Measurements from ENCODE around the gene ATXN1L. TPM values are rescaled to one million over a fixed set of nuclear protein-coding genes. Genes with fewer than 3 reads are reported as not detected.

Gene ATXN1L
- polyA plus RNA-seq, 1 of the 3 experiments (the other 2 are of a cell fraction) = 8.0 TPM

DNA sequence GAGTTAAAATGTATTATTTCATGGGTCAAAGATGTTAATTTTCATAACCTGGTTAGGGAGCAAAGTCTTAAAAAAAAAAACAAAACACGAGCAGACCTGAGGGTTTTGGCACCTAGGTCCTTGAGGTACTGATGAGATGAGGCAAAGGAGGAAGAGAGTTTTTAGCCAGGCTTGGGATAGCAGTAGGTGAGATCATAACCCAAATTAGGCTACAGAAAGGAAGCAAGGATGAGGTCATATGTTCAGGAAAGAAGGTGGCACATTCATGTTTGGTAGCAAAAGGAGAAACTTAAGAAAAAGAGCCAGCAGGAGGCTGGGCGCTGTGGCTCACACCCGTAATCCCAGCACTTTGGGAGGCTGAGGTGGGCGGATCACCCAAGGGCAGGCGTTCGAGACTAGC lies 2.8 kb downstream of the ATXN1L start:
- POLR2A ChIA-PET = no interaction called here
- no peak overlapping the region for H2AFZ ChIP-seq (ENCODE audit: low read depth)
- 95% methylated on average over 6 of the region's 6 CpGs for WGBS (ENCODE audit: low lambda C conversion rate)
- no peak overlapping the region for H3K4me2 ChIP-seq
- CTCF ChIA-PET = interaction anchor here (4.0 to 6.3 kb wide), 2 partner anchors 34 kb away, joined by 17 to 33 read pairs; partner anchors contain the start of gene ZNF821
- no peaks in the 10 kb centered on the region for H3K9me2 ChIP-seq
- H3K4me1 ChIP-seq (ENCODE audit: control insufficient read depth in 1 of 2, insufficient read depth in 2 of 2, low read depth in 1 of 2, low read length in 1 of 2) = peaks cover 0 to 7% of the 10 kb centered on the region in 2 experiments; a peak in 2 of 4 replicates
- no peak overlapping the region for H3K27ac ChIP-seq (ENCODE audit: low read depth in 2 of 2, low read length in 1 of 2)
- peaks cover 22% of the 10 kb centered on the region; the same call in 1 of the 2 replicates for H4K20me1 ChIP-seq (ENCODE audit: insufficient read depth)
- H3K36me3 ChIP-seq (replicated peaks in 1 of 2; ENCODE audit: control insufficient read depth in 1 of 2, insufficient read depth in 2 of 2, low read length in 1 of 2) = peaks cover 21 to 54% of the 10 kb centered on the region in 2 experiments
- no peak for TF ChIP-seq GATA2 (CRISPR knock-in tag; IDR thresholded peaks at IDR 0.05)
- no peak for TF ChIP-seq RAD21 (IDR thresholded peaks at IDR 0.05; ENCODE audit: low read length)
- no peak for TF ChIP-seq CHD2 (IDR thresholded peaks at IDR 0.05; ENCODE audit: low read length, partially characterized antibody)
- no peak for TF ChIP-seq SMC3 (IDR thresholded peaks at IDR 0.05; ENCODE audit: low read depth, low read length)
- TF ChIP-seq RCOR1 (IDR thresholded peaks at IDR 0.05; ENCODE audit: low read length) = no peak
- no peak for TF ChIP-seq ELF1 (IDR thresholded peaks at IDR 0.05)
- no peak for TF ChIP-seq FOXJ3 (CRISPR knock-in tag; IDR thresholded peaks at IDR 0.05)
- TF ChIP-seq, protein P1, sequence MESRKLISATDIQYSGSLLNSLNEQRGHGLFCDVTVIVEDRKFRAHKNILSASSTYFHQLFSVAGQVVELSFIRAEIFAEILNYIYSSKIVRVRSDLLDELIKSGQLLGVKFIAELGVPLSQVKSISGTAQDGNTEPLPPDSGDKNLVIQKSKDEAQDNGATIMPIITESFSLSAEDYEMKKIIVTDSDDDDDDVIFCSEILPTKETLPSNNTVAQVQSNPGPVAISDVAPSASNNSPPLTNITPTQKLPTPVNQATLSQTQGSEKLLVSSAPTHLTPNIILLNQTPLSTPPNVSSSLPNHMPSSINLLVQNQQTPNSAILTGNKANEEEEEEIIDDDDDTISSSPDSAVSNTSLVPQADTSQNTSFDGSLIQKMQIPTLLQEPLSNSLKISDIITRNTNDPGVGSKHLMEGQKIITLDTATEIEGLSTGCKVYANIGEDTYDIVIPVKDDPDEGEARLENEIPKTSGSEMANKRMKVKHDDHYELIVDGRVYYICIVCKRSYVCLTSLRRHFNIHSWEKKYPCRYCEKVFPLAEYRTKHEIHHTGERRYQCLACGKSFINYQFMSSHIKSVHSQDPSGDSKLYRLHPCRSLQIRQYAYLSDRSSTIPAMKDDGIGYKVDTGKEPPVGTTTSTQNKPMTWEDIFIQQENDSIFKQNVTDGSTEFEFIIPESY (IDR thresholded peaks at IDR 0.05; ENCODE audit: borderline replicate concordance, low read depth) = no peak
- TF ChIP-seq EZH2phosphoT487 (IDR thresholded peaks at IDR 0.05; ENCODE audit: borderline replicate concordance, low read depth) = no peak
- H3K9me3 ChIP-seq = no peaks in the 10 kb centered on the region
- H3K9ac ChIP-seq = no peak overlapping the region
- DNase-seq = no peak
- no peaks in the 10 kb centered on the region for H3K27me3 ChIP-seq (ENCODE audit: insufficient read depth)
- H3K4me3 ChIP-seq (ENCODE audit: low read depth in 2 of 2, low read length in 1 of 2) = no peak overlapping the region
- H3K79me2 ChIP-seq (ENCODE audit: insufficient read depth) = peaks cover 57% of the 10 kb centered on the region
- peaks cover 7% of the 10 kb centered on the region for H3F3A ChIP-seq (replicated peaks; ENCODE audit: insufficient read depth)

DNA sequence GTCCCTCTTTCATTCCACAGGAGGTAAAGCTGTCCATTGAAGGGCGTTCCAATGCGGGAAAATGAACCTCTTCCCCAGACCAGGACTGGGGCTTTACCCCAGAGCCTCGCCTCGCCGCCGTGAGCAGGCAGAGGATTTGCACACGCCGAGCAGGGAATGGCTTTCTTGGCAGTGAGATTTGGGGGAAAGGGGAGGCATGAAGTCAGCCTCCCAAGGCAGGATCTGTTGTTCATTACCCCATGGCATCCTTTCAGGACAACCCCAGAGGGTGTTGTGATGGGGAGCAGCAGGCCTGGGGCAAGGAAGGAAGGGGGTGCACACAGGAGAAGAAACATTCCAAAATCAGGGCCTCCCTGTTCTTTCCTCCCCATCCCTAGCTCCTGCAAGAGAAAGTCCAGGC lies 6.0 kb downstream of the ATXN1L start:
- no peak overlapping the region for H3K4me2 ChIP-seq
- CTCF ChIA-PET = interaction anchor here (1.3 to 6.3 kb wide), 3 partner anchors 19 to 240 kb away, joined by 3 to 33 read pairs (median 3); partner anchors contain the start of gene ZNF821
- POLR2A ChIA-PET = no interaction called here
- no peak overlapping the region for H2AFZ ChIP-seq (ENCODE audit: low read depth)
- no peaks in the 10 kb centered on the region for H3F3A ChIP-seq (replicated peaks; ENCODE audit: insufficient read depth)
- no peaks in the 10 kb centered on the region for H3K27me3 ChIP-seq (ENCODE audit: insufficient read depth)
- DNase-seq = no peak
- H3K9me3 ChIP-seq = no peaks in the 10 kb centered on the region
- H3K4me1 ChIP-seq (ENCODE audit: control insufficient read depth in 1 of 2, insufficient read depth in 2 of 2, low read depth in 1 of 2, low read length in 1 of 2) = peaks cover 0 to 3% of the 10 kb centered on the region in 2 experiments; a peak in 1 of 4 replicates
- H3K4me3 ChIP-seq (ENCODE audit: low read depth in 2 of 2, low read length in 1 of 2) = no peak overlapping the region
- no peak overlapping the region for H3K27ac ChIP-seq (ENCODE audit: low read depth in 2 of 2, low read length in 1 of 2)
- 93% methylated on average over 8 of the region's 8 CpGs for WGBS (ENCODE audit: low lambda C conversion rate)
- peaks cover 36% of the 10 kb centered on the region for H4K20me1 ChIP-seq (ENCODE audit: insufficient read depth)
- no peak overlapping the region for H3K9ac ChIP-seq
- peaks cover 21 to 73% of the 10 kb centered on the region in 2 experiments for H3K36me3 ChIP-seq (replicated peaks in 1 of 2; ENCODE audit: control insufficient read depth in 1 of 2, insufficient read depth in 2 of 2, low read length in 1 of 2)
- no peaks in the 10 kb centered on the region for H3K9me2 ChIP-seq
- H3K79me2 ChIP-seq (ENCODE audit: insufficient read depth) = peaks cover 64% of the 10 kb centered on the region
- TF ChIP-seq, protein P2, sequence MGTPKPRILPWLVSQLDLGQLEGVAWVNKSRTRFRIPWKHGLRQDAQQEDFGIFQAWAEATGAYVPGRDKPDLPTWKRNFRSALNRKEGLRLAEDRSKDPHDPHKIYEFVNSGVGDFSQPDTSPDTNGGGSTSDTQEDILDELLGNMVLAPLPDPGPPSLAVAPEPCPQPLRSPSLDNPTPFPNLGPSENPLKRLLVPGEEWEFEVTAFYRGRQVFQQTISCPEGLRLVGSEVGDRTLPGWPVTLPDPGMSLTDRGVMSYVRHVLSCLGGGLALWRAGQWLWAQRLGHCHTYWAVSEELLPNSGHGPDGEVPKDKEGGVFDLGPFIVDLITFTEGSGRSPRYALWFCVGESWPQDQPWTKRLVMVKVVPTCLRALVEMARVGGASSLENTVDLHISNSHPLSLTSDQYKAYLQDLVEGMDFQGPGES (IDR thresholded peaks at IDR 0.05; ENCODE audit: low read depth, low read length) = no peak
- no peak for TF ChIP-seq RCOR1 (IDR thresholded peaks at IDR 0.05; ENCODE audit: low read length)
- TF ChIP-seq, protein P3, sequence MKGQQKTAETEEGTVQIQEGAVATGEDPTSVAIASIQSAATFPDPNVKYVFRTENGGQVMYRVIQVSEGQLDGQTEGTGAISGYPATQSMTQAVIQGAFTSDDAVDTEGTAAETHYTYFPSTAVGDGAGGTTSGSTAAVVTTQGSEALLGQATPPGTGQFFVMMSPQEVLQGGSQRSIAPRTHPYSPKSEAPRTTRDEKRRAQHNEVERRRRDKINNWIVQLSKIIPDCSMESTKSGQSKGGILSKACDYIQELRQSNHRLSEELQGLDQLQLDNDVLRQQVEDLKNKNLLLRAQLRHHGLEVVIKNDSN (IDR thresholded peaks at IDR 0.05; ENCODE audit: borderline replicate concordance, low read depth) = no peak
- no peak for TF ChIP-seq EZH2phosphoT487 (IDR thresholded peaks at IDR 0.05; ENCODE audit: borderline replicate concordance, low read depth)
- TF ChIP-seq TCF12 (IDR thresholded peaks at IDR 0.05) = no peak
- TF ChIP-seq FOXM1 (IDR thresholded peaks at IDR 0.05; ENCODE audit: low read depth) = no peak
- TF ChIP-seq REST (IDR thresholded peaks at IDR 0.05; ENCODE audit: low read depth, low read length) = no peak
- TF ChIP-seq EP300 (IDR thresholded peaks at IDR 0.05; ENCODE audit: borderline replicate concordance in 1 of 2, low read depth in 1 of 2, low read length in 1 of 2) = no peak
- no peak for TF ChIP-seq SMC3 (IDR thresholded peaks at IDR 0.05; ENCODE audit: low read depth, low read length)
- no peak for TF ChIP-seq CHD2 (IDR thresholded peaks at IDR 0.05; ENCODE audit: low read length, partially characterized antibody)
- TF ChIP-seq NFIC (IDR thresholded peaks at IDR 0.05; ENCODE audit: borderline replicate concordance) = no peak
- TF ChIP-seq, protein P4, sequence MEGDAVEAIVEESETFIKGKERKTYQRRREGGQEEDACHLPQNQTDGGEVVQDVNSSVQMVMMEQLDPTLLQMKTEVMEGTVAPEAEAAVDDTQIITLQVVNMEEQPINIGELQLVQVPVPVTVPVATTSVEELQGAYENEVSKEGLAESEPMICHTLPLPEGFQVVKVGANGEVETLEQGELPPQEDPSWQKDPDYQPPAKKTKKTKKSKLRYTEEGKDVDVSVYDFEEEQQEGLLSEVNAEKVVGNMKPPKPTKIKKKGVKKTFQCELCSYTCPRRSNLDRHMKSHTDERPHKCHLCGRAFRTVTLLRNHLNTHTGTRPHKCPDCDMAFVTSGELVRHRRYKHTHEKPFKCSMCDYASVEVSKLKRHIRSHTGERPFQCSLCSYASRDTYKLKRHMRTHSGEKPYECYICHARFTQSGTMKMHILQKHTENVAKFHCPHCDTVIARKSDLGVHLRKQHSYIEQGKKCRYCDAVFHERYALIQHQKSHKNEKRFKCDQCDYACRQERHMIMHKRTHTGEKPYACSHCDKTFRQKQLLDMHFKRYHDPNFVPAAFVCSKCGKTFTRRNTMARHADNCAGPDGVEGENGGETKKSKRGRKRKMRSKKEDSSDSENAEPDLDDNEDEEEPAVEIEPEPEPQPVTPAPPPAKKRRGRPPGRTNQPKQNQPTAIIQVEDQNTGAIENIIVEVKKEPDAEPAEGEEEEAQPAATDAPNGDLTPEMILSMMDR (IDR thresholded peaks at IDR 0.05) = no peak
- no peak for TF ChIP-seq TAF1 (IDR thresholded peaks at IDR 0.05; ENCODE audit: borderline replicate concordance, low read depth, low read length)

Measured in SK-N-SH (cell line).